IPS-18a (cell line): ENCODE measurements around the gene DCN.

Experiments used
- H3K27ac ChIP-seq: one replicate; pipeline ENCODE4 v1.5.1; 2013; ENCODE audit warnings: low read length
- H3K27me3 ChIP-seq: one replicate; pipeline ENCODE4 v1.6.1; 2013; ENCODE audit warnings: mild to moderate bottlenecking, low read length; ENCODE audit not compliant: control insufficient read depth, insufficient read depth
- H3K36me3 ChIP-seq: one replicate; pipeline ENCODE4 v1.6.1; 2013; ENCODE audit warnings: low read depth, low read length; ENCODE audit not compliant: control insufficient read depth
- H3K4me1 ChIP-seq: one replicate; pipeline ENCODE4 v1.6.1; 2013; ENCODE audit warnings: low read depth, low read length; ENCODE audit not compliant: control insufficient read depth
- H3K4me3 ChIP-seq: one replicate; pipeline ENCODE4 v1.5.1; 2013; ENCODE audit warnings: low read length
- H3K9ac ChIP-seq: one replicate; pipeline ENCODE4 v1.6.1; 2013; ENCODE audit warnings: mild to moderate bottlenecking, low read length, moderate library complexity
- H3K9me3 ChIP-seq: one replicate; pipeline ENCODE4 v1.6.1; 2013; ENCODE audit warnings: low read depth, low read length; ENCODE audit not compliant: control insufficient read depth

DCN gene

DNA sequence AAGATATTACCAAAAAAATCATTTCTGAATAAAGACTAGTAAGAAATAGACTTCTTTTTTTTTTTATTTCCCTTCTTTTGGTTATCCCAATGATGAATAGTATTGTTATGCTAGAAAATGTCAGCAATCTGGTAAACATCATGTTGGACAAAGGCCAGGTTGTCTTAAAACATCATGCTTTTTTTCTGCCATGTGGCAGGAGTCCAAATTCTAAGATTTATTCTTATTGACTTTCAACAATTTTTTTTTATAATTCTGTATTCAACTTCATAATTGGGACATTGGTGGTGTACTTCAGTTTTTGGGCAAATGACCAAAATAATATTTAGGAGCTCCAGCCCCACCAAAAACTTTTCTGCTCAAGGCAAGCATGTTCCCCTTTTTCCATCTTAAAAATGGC lies 10.5 kb downstream of the DCN start:
- H3K9ac ChIP-seq, result no peak overlapping the region
- no peak overlapping the region for H3K27ac ChIP-seq
- H3K9me3 ChIP-seq, result no peaks in the 10 kb centered on the region

GRCh38 chr12:91171476-91171875 lies 11.1 kb downstream of the DCN start:
- no peaks in the 10 kb centered on the region for H3K4me1 ChIP-seq
- no peaks in the 10 kb centered on the region for H3K9me3 ChIP-seq
- H3K4me3 ChIP-seq, result no peak overlapping the region
- no peaks in the 10 kb centered on the region for H3K27me3 ChIP-seq
- H3K36me3 ChIP-seq, result no peaks in the 10 kb centered on the region
- H3K27ac ChIP-seq, result no peak overlapping the region
- no peak overlapping the region for H3K9ac ChIP-seq

More for the DNA sequence above, 10.5 kb downstream of the DCN start:
- no peaks in the 10 kb centered on the region for H3K36me3 ChIP-seq
- no peak overlapping the region for H3K4me3 ChIP-seq
- no peaks in the 10 kb centered on the region for H3K27me3 ChIP-seq
- H3K4me1 ChIP-seq, result no peaks in the 10 kb centered on the region

- H3K4me1 ChIP-seq, result no peaks in the 10 kb centered on the region
- no peak overlapping the region for H3K9ac ChIP-seq
- no peaks in the 10 kb centered on the region for H3K36me3 ChIP-seq
- no peak overlapping the region for H3K27ac ChIP-seq
- no peaks in the 10 kb centered on the region for H3K27me3 ChIP-seq
- no peaks in the 10 kb centered on the region for H3K9me3 ChIP-seq
- no peak overlapping the region for H3K4me3 ChIP-seq
Measured at GRCh38 chr12:91163116-91163515, 19.5 kb downstream of the DCN start.

DNA sequence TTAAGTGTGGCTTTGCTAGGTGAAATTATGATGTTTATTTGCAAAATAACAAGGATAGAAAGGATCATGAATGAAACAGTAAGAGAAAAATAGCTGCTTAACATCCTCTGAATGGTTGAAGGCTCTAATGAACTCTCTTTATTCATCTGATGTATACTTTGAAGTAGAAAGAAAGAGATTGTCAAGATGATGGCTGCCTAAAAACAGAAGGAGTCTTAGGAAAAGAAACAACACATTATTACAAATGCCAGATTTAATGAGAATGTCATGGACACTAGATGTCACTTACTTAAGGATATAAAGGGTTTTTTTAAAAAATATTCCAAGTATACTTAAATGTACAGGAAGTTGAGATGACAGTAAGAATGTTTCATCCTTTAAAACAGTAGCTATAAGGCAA lies 21.6 kb downstream of the DCN start:
- no peak overlapping the region for H3K4me3 ChIP-seq
- H3K9me3 ChIP-seq, result no peaks in the 10 kb centered on the region
- no peaks in the 10 kb centered on the region for H3K27me3 ChIP-seq
- no peak overlapping the region for H3K9ac ChIP-seq
- H3K36me3 ChIP-seq, result no peaks in the 10 kb centered on the region
- no peaks in the 10 kb centered on the region for H3K4me1 ChIP-seq
- H3K27ac ChIP-seq, result no peak overlapping the region

DNA sequence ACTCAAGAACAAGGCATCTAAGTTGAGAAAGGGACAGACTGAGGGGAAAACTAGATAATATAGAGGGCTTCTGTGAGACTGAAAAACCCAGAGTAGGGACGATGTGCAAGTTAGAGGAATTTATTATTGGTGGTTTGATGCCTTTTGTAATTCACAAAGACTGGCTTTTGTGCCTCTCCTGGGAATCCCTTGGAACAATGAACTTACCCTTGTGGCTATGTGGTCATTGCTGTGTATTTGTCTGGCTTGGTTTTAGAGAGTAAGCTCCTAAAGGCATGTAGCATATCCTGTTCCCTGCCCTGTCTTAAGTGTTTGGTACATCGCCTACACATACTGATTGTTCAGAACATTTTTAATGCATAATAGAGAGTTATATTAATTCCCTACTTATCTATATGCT lies 26.6 kb downstream of the DCN start:
- H3K36me3 ChIP-seq, result no peaks in the 10 kb centered on the region
- H3K9me3 ChIP-seq, result no peaks in the 10 kb centered on the region
- H3K4me1 ChIP-seq, result no peaks in the 10 kb centered on the region

DNA sequence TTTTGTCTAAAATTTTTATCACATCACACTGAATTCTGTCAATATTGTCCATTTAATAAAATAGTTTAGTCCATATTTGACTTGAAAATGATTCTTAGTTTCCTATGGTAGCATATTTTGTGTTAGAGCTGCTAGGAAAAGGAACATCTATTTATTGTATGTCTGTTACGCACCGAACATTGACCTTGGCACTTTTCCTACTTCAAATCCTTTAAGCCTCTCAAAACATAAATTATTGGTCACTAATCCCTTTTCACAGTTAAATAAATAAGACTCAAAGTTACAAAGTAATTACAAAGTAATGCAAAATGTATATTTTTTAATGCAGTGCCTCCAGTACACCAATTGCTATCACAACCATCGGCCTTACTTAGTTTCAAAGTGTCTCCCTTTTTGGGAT lies 28.5 kb downstream of the DCN start:
- no peak overlapping the region for H3K4me3 ChIP-seq
- no peak overlapping the region for H3K9ac ChIP-seq
- no peaks in the 10 kb centered on the region for H3K27me3 ChIP-seq
- H3K4me1 ChIP-seq, result no peaks in the 10 kb centered on the region
- H3K36me3 ChIP-seq, result no peaks in the 10 kb centered on the region
- H3K9me3 ChIP-seq, result no peaks in the 10 kb centered on the region
- no peak overlapping the region for H3K27ac ChIP-seq

More for the DNA sequence above, 26.6 kb downstream of the DCN start:
- no peak overlapping the region for H3K9ac ChIP-seq
- H3K27me3 ChIP-seq, result no peaks in the 10 kb centered on the region
- H3K27ac ChIP-seq, result no peak overlapping the region
- H3K4me3 ChIP-seq, result no peak overlapping the region

DNA sequence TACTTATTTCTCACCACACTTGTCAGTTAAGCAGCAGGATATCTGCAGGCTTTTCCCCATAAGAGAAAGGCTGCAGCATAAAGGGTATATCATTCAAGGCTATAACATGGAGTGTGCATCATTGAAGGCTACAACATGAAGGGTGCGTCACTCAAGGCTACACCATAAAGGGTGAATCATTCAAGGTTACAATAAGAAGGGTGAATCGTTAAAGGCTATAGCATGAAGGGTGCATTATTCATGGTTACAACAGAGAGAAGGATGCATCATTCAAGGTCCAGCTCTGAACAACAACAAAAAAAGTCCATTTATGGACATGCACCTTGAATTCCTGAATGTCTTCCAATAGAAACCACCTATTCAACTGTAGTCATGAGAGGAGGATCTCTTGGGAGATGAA lies 38.6 kb downstream of the DCN start:
- Histone ChIP-seq H3K4me3 (no peak overlapping the region), H3K36me3 (no peaks in the 10 kb centered on the region), H3K27ac (no peak overlapping the region), H3K27me3 (no peaks in the 10 kb centered on the region), H3K9ac (no peak overlapping the region), H3K9me3 (no peaks in the 10 kb centered on the region), H3K4me1 (no peaks in the 10 kb centered on the region)

DNA sequence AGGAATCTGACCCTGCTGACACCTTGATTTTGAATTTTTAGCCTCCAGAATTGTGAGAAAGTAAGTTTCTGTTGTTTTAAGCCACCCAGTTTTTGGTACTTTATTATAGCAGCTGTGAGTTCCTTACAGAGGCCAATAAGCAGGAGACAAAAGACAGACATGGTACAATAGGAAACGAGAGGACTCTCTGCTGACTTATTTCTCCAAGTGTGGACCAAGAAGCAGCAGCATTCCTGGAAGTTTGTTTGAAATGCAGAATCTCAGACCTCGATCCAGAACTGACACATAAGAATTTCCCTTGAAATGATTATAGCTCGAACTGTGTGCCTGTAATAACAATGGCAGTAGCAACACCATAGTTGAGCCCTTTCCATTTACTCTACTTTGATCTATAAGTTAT lies 39.4 kb downstream of the DCN start:
- Histone ChIP-seq H3K9me3 (no peaks in the 10 kb centered on the region), H3K27ac (no peak overlapping the region), H3K9ac (no peak overlapping the region), H3K4me1 (no peaks in the 10 kb centered on the region), H3K36me3 (no peaks in the 10 kb centered on the region), H3K4me3 (no peak overlapping the region), H3K27me3 (no peaks in the 10 kb centered on the region)

- Histone ChIP-seq H3K9ac (no peak overlapping the region), H3K4me1 (no peaks in the 10 kb centered on the region), H3K9me3 (no peaks in the 10 kb centered on the region), H3K27ac (no peak overlapping the region), H3K4me3 (no peak overlapping the region), H3K27me3 (no peaks in the 10 kb centered on the region), H3K36me3 (no peaks in the 10 kb centered on the region)
Measured at GRCh38 chr12:91142221-91142631, 40.4 kb downstream of the DCN start.

GRCh38 chr12:91140026-91140931 lies 42.3 kb downstream of the DCN start:
- Histone ChIP-seq H3K27ac (no peak overlapping the region), H3K9ac (no peak overlapping the region), H3K9me3 (no peaks in the 10 kb centered on the region), H3K4me3 (no peak overlapping the region), H3K36me3 (no peaks in the 10 kb centered on the region), H3K27me3 (no peaks in the 10 kb centered on the region), H3K4me1 (no peaks in the 10 kb centered on the region)

GRCh38 chr12:91139286-91139685 lies 43.3 kb downstream of the DCN start:
- Histone ChIP-seq H3K36me3 (no peaks in the 10 kb centered on the region), H3K4me3 (no peak overlapping the region), H3K4me1 (no peaks in the 10 kb centered on the region), H3K27me3 (no peaks in the 10 kb centered on the region), H3K9ac (no peak overlapping the region), H3K9me3 (no peaks in the 10 kb centered on the region), H3K27ac (no peak overlapping the region)

DNA sequence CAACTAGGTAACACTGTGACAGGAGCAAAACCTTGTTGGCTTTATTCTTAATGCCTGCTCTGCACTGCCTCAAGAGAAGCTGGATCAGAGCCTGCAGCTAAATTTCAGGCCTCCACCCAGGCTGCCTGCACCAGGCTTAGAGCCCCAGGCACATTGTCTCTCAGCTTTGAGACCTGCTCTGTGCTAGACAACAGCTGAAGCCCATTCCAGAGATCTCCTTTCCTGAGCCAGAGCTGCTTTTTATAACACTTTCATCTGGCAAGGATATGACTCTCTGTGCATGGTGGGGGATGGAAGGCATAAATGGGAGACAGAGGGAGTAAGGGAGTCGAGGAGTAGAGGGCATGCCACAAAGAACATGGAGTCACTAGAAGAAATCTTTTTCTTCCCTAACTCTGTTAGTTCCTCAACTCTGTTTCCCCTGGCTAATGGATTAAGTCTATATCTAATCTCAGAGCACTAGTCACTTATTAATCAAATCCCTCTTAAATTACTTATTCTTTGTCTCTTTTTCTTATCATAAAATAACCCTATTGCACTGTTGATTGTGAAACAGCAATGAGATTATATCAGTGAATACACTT lies 44.2 kb downstream of the DCN start:
- no peaks in the 10 kb centered on the region for H3K9me3 ChIP-seq
- no peaks in the 10 kb centered on the region for H3K4me1 ChIP-seq
- H3K9ac ChIP-seq, result no peak overlapping the region
- no peak overlapping the region for H3K27ac ChIP-seq
- H3K36me3 ChIP-seq, result no peaks in the 10 kb centered on the region
- no peak overlapping the region for H3K4me3 ChIP-seq
- no peaks in the 10 kb centered on the region for H3K27me3 ChIP-seq
